GM19468 (cell line): ENCODE results near the gene SLC6A5.
"Not testable (repeated sequence)": the region's sequence is repeated elsewhere in the genome, so short reads cannot be mapped to it uniquely, and the experiment has no call there.

Experiments used
- ATAC-seq: cut with Tn5 transposase; IDR thresholded peaks from one replicate; pipeline ENCODE4 v1.9.1; 2021; ENCODE audit warnings: mild to moderate bottlenecking, moderate library complexity, moderate number of reproducible peaks; ENCODE audit not compliant: unreplicated experiment; ENCODE audit errors: extremely low read depth

The SLC6A5 gene

DNA sequence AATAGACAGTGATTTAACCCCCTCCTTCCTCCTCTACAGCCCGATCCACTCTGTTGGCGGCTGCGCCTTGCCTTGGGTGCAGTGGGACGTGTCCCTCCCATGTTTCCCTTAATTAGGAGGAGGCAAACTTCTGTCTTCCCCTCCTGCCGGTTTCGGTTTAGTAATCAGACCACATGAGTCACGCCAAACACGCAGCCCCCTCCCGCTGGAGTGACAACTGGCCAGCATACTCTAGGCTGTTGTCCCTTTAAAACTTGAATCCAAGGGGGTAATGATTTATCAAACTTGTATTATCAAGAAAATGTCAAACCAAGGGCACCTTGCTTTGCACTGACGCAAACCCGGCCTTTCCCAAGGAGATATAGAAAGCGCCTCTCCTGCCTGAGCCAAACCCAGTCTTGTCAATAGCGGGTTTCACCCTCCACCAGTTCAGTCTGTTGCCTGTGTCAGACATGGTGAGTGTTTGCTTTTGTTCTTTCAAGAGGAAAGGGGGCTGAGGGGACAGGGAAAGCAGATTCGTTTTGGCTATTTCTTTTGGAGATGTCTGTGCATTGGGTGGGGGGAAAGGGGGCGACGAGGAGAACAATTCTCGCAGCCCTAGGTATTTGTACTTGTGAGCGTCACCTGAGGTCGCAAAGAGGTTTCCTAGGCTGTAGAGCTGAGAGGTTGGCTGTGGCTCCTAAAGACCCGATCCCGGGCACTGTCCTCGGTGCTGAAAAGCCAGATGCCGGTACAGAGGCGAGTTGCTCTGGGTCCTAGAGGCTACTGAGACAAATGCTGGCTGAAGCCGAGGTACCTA, at the start of gene SLC6A5:
Gene SLC6A5, plus strand, starts transcription at position 388 of the 799 bp plus-strand sequence. Its CDS starts 65 bp downstream, at position 453.
- ATAC-seq: no peak

GRCh38 chr11:20551096-20551495, 48.3 kb upstream of the SLC6A5 start:
- no peak for ATAC-seq

DNA sequence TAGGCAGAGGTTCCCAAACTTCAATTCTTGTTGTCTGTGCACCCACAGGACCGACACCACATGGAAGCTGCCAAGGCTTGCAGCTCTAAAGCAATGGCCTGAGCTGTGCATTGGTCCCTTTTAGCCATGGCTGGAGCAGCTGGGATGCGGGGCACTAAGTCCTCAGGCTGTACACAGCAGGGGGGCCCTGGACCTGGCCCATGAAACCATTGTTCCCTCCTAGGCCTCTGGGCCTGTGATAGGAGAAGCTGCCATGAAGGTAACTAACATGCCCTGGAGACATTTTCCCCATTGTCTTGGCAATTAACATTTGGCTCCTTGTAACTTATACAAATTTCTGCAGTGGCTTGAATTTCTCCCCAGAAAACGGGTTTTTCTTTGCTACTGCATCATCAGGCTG, 43.6 kb upstream of the SLC6A5 start:
- ATAC-seq: no peak

- ATAC-seq: not testable (repeated sequence)
These were observed 43.0 kb upstream of the SLC6A5 start for GRCh38 chr11:20556396-20556795.

GRCh38 chr11:20558741-20559140, 40.7 kb upstream of the SLC6A5 start:
- no peak for ATAC-seq

GRCh38 chr11:20559523-20560300, 39.7 kb upstream of the SLC6A5 start:
- no peak for ATAC-seq

DNA sequence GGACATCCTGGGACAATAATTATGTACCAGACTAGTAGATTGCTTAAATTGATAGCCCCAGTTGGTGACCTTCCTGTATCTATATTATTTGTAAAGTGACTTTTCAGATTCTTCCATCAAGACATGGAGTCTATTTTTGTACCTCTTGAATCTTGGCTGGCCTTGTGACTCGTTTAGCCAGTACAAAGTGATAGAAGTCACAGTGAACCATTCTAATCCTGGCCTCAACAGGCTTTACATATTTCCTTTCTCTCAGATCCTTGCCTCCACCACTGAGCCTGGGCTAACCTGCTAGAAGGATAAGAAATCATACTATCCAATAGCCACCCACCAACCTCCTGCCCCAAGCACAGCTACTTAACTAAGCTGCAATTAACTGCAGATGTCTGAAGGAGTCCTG, 37.5 kb upstream of the SLC6A5 start:
- ATAC-seq: no peak

DNA sequence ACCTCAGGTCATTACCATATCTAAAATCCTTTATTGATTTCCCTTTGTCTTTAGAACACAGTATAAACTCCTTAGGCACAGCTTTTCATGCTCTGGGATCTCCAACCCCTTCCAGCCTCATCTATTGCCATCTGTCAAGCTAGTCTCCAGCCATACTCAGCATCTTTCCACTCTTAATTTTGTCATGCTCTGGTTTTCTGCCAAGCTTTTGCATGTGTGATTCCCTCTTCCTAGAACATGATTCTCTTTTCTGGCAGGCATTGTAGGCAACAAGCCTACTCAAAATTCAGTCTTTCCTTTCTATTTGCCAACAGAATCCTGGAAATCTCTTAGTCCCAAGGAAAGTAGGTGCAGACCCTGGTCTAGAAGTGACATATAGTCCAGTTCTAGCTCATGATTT, 35.5 kb upstream of the SLC6A5 start:
- ATAC-seq: no peak

DNA sequence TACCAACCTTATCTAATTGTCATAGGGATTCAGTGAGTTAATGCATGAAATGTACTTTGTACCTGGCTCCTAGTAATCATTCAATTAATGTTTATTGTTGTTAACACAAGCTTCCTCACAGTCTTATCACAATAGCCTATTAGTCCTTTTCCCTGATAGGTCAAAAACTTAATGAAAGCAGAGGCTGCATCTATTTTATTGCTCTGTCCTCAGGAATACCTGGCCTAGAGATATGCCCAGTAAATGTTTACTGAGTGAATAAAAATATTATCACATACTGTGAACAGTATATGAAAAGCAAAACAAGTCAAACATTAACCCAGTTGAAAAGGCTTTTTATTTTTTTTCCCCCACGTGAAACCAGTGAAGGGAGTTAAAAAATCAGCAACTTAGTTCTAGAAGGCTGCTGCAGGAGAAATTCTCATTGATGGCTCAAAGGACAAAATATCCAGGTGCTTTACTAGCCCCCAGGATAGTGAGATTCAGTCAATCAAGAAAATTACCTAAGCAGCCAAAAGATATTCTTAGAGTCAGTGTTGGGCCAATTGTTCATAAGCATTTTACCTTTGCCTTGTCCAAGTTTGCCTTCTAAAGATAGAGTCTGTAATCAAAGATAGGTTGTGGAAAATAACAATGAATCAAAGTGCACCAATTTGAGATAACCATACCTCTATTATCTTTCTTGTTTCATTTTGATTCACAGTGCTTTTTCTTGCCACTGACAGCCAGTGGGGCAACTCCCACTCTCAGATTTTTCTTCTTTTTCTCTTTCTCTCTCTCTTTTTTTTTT, 34.4 kb upstream of the SLC6A5 start:
- no peak for ATAC-seq

DNA sequence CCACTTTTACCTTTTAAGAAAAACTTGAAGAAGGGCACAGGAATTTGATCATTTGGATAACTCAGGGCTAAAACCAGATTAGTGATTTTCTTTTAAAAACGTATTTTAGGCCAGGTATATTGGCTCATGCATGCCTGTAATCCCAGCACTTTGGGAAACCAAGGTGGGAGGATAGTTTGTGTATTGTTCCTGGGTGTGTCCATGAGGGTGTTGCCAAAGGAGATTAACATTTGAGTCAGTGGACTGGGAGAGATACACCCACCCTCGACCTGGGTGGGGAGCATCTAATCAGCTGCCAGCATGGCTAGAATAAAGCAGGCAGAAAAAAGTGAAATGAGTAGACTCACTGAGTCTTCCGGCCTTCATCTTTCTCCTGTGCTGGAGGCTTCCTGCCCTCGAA, 33.3 kb upstream of the SLC6A5 start:
- not testable (repeated sequence) for ATAC-seq

- no peak for ATAC-seq
These were observed 32.6 kb upstream of the SLC6A5 start for GRCh38 chr11:20566591-20567434.

- not testable (repeated sequence) for ATAC-seq
These were observed 19.7 kb upstream of the SLC6A5 start for GRCh38 chr11:20579725-20580124.

- no peak for ATAC-seq
These were observed 16.2 kb upstream of the SLC6A5 start for GRCh38 chr11:20583201-20583600.

DNA sequence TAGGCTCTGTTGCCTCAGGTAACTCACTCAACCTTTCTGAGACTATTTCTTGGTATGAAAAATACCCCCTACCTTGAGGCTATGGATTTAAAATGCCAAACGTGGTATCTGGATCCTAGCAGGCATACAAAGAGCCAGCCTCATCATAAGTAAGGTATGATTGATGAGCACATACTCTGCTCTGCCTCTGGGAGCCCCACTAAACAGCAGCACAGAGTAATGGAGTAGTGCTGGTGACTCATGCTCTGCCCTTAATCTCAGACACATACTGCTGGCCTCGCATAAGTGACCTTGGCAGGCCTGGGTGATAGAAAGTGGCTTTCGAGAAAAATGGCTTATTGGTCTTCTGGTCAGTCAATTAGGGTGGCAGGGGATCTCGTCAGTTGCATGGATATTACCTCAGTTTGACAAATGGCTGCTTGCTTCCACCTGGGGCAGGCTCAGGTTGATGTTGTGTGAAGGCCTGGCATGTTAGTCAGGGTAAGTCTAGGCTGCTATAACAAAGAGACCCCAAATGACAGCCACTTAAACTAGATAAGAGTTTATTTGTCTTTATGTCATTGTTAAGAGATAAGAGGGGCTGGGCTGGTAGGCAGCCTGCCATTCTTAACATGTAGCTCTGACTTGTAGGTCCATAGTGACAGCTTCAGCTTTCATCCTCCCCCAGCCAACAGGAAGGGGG, 15.2 kb upstream of the SLC6A5 start:
- ATAC-seq: no peak

GRCh38 chr11:20589796-20590195, 9.6 kb upstream of the SLC6A5 start:
- no peak for ATAC-seq

GRCh38 chr11:20590381-20590780, 9.0 kb upstream of the SLC6A5 start:
- no peak for ATAC-seq

DNA sequence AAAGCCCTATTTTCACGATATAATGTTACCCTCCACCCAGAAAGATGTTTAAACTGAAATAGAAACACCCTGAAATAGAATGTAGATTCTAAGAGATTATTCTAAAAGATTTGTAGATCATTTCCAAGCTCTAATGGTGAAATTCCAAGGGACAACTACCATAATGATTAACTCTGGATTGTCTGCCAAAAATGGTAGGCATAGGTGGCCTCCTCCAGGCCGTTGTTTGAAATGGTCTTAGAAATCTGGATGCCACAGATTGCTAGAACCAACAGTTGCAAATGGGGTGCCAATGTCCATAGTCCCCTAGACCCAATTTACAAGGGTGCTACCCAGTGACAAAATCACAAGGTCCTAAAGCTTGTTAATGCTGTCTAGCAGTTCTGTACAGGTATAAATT, 6.7 kb upstream of the SLC6A5 start:
- ATAC-seq: no peak

DNA sequence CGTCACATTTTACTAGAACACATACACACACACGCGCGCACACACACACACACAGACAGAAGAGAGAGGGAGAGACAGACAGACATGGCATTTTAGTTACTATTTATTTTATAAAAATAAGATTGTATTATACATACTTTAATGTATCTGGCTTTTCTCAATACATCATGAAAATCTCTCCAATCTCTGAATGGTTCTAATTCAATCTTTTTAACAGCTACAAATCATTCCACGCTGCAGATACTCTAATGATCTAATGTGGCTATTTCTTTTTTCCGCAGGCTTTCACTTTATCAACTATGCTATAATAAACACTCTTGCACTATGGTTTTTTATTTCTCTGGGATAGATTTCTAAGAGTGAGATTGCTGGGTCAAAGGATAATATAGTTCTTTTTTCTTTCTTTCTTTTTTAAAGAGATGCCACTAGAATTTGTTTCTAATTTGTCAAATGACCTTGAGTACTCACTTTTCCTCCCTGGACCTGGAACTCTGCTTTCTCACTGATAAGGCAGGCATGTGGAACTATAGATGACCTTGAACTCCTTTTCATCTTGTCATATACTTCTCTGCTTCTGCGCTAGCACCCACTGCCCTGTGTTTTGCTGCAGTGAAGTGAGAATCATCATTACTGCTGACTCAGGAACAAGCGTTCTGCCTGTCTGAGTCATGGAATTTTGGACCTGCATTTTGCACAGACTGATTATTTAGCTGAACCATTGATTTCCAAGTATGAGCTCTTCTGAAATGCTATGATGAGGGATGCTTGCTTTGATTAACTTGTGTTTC, 4.9 kb upstream of the SLC6A5 start:
- no peak for ATAC-seq
